Measurements from ENCODE around the gene RUVBL1.

DNA sequence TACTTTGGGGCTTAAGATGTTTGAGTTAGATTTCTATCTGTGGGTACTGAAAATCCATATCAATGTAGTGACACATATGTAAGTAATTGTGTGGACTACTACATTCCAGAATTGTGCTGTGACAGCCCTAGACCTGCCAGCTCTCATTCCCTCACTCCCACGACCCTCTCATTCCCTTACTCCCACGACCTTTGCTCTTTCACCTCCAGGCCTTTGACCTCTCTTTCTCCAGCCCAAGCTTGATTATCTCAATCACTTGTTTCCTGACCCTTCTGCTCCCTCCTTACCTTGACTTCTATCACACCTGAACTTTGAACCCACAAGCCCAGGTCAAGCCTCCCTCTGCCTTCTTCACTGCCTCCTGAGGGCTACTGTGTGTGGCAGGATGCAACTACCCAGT lies 3.6 kb upstream of the RUVBL1 start:
- TF ChIP-seq POLR2A (IDR thresholded peaks at IDR 0.05; ENCODE audit: low read depth, low read length) = no peak
- TF ChIP-seq POLR2AphosphoS5 (IDR thresholded peaks at IDR 0.05; ENCODE audit: low read depth, low read length) = no peak
- TF ChIP-seq TAF1 (IDR thresholded peaks at IDR 0.05; ENCODE audit: borderline replicate concordance, low read depth, low read length) = no peak

Data from GM12892 (cell line).